Esophagus squamous epithelium (tissue), 5 donors: ENCODE data around the gene MYO1F. TPM values are rescaled to one million over a fixed set of nuclear protein-coding genes. Genes with fewer than 3 reads are reported as not detected.
"Not testable (repeated sequence)": the region's sequence is repeated elsewhere in the genome, so short reads cannot be mapped to it uniquely, and the experiment has no call there.

Source experiments
- DNase-seq: peaks from one replicate; lab custom pipeline; 2025; lab: John Stamatoyannopoulos, UW
- H3K27ac ChIP-seq, 4 donors: fragments of 200-600 bp; sonication (generic); one replicate each; pipeline ENCODE4 v1.5.1; 2016 to 2019; ENCODE audit warnings: mild to moderate bottlenecking in 1 of 4
- H3K27me3 ChIP-seq, 4 donors: fragments of 200-600 bp; sonication (generic); 1 replicate in 3 of 4; 2 replicates in 1 of 4; pipeline versions ENCODE4 v1.5.1 to v1.6.0; 2017 to 2021; ENCODE audit warnings: antibody characterized with exemption in 1 of 4
- H3K36me3 ChIP-seq, 3 donors: fragments of 200-600 bp; sonication (generic); one replicate each; pipeline ENCODE4 v1.5.1; 2016 to 2019
- H3K4me1 ChIP-seq, 3 donors: fragments of 200-600 bp; sonication (generic); one replicate each; pipeline ENCODE4 v1.5.1; 2017 to 2019
- H3K4me3 ChIP-seq, 4 donors: fragments of 200-600 bp; sonication (generic); 1 replicate in 3 of 4; 2 replicates in 1 of 4; pipeline ENCODE4 v1.5.1; 2016 to 2019; ENCODE audit warnings: mild to moderate bottlenecking in 2 of 4, moderate library complexity in 1 of 4
- H3K9me3 ChIP-seq, 3 donors: fragments of 200-600 bp; sonication (generic); one replicate each; pipeline ENCODE4 v1.5.1; 2016 to 2019
- POLR2A ChIP-seq, 4 donors: fragments of 450-650 bp; IDR thresholded peaks; one replicate each; pipeline ENCODE4 v1.6.1; 2017; ENCODE audit warnings: antibody characterized with exemption in 4 of 4, mild to moderate bottlenecking in 4 of 4, moderate library complexity in 3 of 4
- WGBS, 2 donors: methylation state at CpG; one replicate each; pipeline ENCODE4 v1.1.5; 2018; 5-methylcytosine and 5-hydroxymethylcytosine counted together
- intact Hi-C: fragments of 100-400 bp; cut with DNase I; formaldehyde crosslinking; loops from one replicate; pipeline ENCODE4 v1.15.0; 2022
- total RNA-seq, 4 donors: library from RNA; depleted of rRNA; stranded (reverse); fragments of >200 nt; gene quantifications; one replicate each; pipeline ENCODE4 v1.1.0, GENCODE V29; 2016
- TF ChIP-seq, protein P1 (sequence below), 6 experiments: fragments of 450-650 bp in 4 of 6; fragments of 200-600 bp in 2 of 6; sonication (generic) in 2 of 6; IDR thresholded peaks; one replicate each; pipeline ENCODE4 v1.5.1; 2016 to 2019; ENCODE audit warnings: antibody characterized with exemption in 6 of 6, mild to moderate bottlenecking in 4 of 6, moderate library complexity in 4 of 6
- donor health status: DM: yes; HTN: yes; CAD: no.

The MYO1F gene
- total RNA-seq, 4 donors from 2014 or later = 1.6 to 14.3 (median 8.5) TPM

- 76 to 78% methylated on average over 10 to 11 of the region's 11 CpGs for WGBS, 2 donors
These were observed 58.7 kb downstream of the MYO1F start for GRCh38 chr19:8518536-8518935.

GRCh38 chr19:8517551-8518442 lies 59.4 kb downstream of the MYO1F start:
- H3K9me3 ChIP-seq = no peaks in the 10 kb centered on the region
- H3K4me3 ChIP-seq = no peak overlapping the region
- no peak for DNase-seq
- H3K4me1 ChIP-seq = peaks cover 15 to 39% (median 19%) of the 10 kb centered on the region in 3 donors
- no peaks in the 10 kb centered on the region for H3K27me3 ChIP-seq
- TF ChIP-seq, protein P1, sequence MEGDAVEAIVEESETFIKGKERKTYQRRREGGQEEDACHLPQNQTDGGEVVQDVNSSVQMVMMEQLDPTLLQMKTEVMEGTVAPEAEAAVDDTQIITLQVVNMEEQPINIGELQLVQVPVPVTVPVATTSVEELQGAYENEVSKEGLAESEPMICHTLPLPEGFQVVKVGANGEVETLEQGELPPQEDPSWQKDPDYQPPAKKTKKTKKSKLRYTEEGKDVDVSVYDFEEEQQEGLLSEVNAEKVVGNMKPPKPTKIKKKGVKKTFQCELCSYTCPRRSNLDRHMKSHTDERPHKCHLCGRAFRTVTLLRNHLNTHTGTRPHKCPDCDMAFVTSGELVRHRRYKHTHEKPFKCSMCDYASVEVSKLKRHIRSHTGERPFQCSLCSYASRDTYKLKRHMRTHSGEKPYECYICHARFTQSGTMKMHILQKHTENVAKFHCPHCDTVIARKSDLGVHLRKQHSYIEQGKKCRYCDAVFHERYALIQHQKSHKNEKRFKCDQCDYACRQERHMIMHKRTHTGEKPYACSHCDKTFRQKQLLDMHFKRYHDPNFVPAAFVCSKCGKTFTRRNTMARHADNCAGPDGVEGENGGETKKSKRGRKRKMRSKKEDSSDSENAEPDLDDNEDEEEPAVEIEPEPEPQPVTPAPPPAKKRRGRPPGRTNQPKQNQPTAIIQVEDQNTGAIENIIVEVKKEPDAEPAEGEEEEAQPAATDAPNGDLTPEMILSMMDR (IDR thresholded peaks at IDR 0.05) = no peak
- TF ChIP-seq POLR2A (IDR thresholded peaks at IDR 0.05) = no peak
- intact Hi-C loops = no loop called here
- 33 to 49% methylated on average over 9 of the region's 10 CpGs for WGBS, 2 donors
- peak overlapping the region in 3 of 4 donors; percentile 2 to 64 (median 44) for H3K27ac ChIP-seq
- peaks cover 0 to 6% (median 0%) of the 10 kb centered on the region in 3 donors for H3K36me3 ChIP-seq

More at GRCh38 chr19:8518536-8518935, 58.7 kb downstream of the MYO1F start:
- Histone ChIP-seq H3K9me3 (no peaks in the 10 kb centered on the region), H3K27me3 (no peaks in the 10 kb centered on the region), H3K36me3 (peaks cover 0 to 6% (median 0%) of the 10 kb centered on the region in 3 donors), H3K27ac (peak overlapping the region in 1 of 4 donors; percentile 64), H3K4me1 (peaks cover 7 to 32% (median 12%) of the 10 kb centered on the region in 3 donors), H3K4me3 (no peak overlapping the region)
- TF ChIP-seq, protein P1 (IDR thresholded peaks at IDR 0.05) = no peak
- no peak for TF ChIP-seq POLR2A (IDR thresholded peaks at IDR 0.05)
- intact Hi-C loops = no loop called here
- no peak for DNase-seq

DNA sequence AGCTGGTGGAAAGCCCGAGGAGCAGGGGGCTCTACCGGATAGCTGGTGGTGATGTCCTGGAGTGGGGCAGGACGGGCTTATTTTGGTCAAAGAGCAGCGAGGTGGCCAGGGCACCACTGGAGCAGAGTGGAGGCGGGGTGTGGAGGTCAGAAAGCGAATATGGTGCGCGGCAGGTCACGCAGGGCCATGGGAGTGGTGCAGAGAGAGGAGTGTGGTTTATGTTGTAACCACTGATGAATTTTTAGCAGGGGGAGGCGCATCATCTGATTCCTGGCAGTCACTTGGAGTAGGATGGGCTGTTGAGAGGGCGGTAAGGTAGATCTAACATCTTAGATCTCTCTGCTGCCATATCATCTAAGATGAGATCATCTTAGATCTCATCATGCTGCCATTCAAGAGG lies 61.9 kb downstream of the MYO1F start:
- TF ChIP-seq, protein P1 (IDR thresholded peaks at IDR 0.05) = no peak
- no peak for TF ChIP-seq POLR2A (IDR thresholded peaks at IDR 0.05)
- H3K4me1 ChIP-seq = peaks cover 19 to 56% (median 23%) of the 10 kb centered on the region in 3 donors
- H3K4me3 ChIP-seq = no peak overlapping the region
- H3K9me3 ChIP-seq = no peaks in the 10 kb centered on the region
- intact Hi-C loops = no loop called here
- DNase-seq = no peak
- peaks cover 0 to 15% (median 0%) of the 10 kb centered on the region in 3 donors for H3K36me3 ChIP-seq
- no peaks in the 10 kb centered on the region for H3K27me3 ChIP-seq
- WGBS, 2 donors = 74 to 91% methylated on average over 11 of the region's 11 CpGs
- no peak overlapping the region for H3K27ac ChIP-seq

DNA sequence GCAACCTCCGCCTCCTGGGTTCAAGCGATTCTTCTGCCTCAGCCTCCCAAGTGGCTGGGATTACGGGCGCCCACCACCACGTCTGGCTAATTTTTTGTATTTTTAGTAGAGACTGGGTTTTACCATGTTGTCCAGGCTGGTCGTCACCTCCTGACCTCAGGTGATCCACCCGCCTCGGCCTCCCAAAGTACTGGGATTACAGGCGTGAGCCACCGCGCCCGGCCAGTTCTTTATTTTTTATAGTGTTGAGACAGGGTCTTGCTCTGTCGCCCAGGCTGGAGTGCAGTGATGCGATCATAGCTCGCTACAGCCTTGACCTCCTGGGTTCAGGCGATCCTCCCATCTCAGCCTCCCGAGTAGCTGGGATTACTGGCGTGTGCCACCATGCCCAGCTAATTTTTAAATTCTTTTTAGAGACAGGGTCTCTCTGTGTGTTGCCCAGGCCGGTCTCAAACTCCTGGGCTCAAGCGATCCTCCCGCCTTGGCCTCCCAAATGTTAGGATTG lies 62.7 kb downstream of the MYO1F start:
- Histone ChIP-seq H3K4me3 (peak overlapping the region; percentile 56 to 88 (median 76)), H3K27ac (peak overlapping the region; percentile 95 to 100 (median 98)), H3K36me3 (peaks cover 0 to 19% (median 0%) of the 10 kb centered on the region in 3 donors), H3K4me1 (peaks cover 19 to 56% (median 23%) of the 10 kb centered on the region in 3 donors)
- H3K27me3 ChIP-seq, DNase-seq, H3K9me3 ChIP-seq, intact Hi-C loops: not testable (repeated sequence)
- WGBS, 2 donors = 58 to 63% methylated on average over 16 to 18 of the region's 21 CpGs

GRCh38 chr19:8513687-8514504 lies 63.3 kb downstream of the MYO1F start, which contains the start of gene ZNF414:
Gene ZNF414, minus strand, starts transcription at chr19:8514167. Its CDS starts 121 bp downstream, at chr19:8514046.
- intact Hi-C loops = no loop called here
- TF ChIP-seq, protein P1 (IDR thresholded peaks at IDR 0.05) = peak in 1 of 6 experiments; percentile 21
- TF ChIP-seq POLR2A (IDR thresholded peaks at IDR 0.05) = peak in 3 of 4 donors; percentile 38 to 87 (median 77)
- H3K27ac ChIP-seq = peak within 1 kb of the TSS; percentile 95 to 100 (median 98)

More at GRCh38 chr19:8513687-8514504, 63.3 kb downstream of the MYO1F start, which contains the start of gene ZNF414:
- Histone ChIP-seq H3K36me3 (peaks cover 0 to 19% (median 0%) of the 10 kb centered on the region in 3 donors), H3K9me3 (no peaks in the 10 kb centered on the region), H3K27me3 (no peaks in the 10 kb centered on the region), H3K4me1 (peaks cover 19 to 56% (median 23%) of the 10 kb centered on the region in 3 donors), H3K4me3 (peak within 1 kb of the TSS; percentile 56 to 88 (median 76))
- 0 to 3% methylated on average over 22 to 23 of the region's 70 CpGs for WGBS, 2 donors
- peak; percentile 82 for DNase-seq
